K562 (cell line): ENCODE results near the gene CDRT4. TPM values are rescaled to one million over a fixed set of nuclear protein-coding genes. Genes with fewer than 3 reads are reported as not detected.
A peak's percentile ranks its signal among the peaks of the same experiment; 100 is the strongest.

Source experiments
- ATF1 ChIP-seq, 2 experiments: fragments of 450-650 bp in 1 of 2; IDR thresholded peaks; 2 replicates each; pipeline ENCODE4 v1.6.1; 2016; ENCODE audit warnings: missing compliant biosample characterization in 1 of 2, missing genetic modification characterization in 1 of 2
- BMI1 ChIP-seq: fragments of 150-350 bp; IDR thresholded peaks from 2 replicates; pipeline ENCODE4 v1.6.1; 2014; ENCODE audit warnings: low read length
- CREB1 ChIP-seq, 2 experiments: sonication (generic) in 1 of 2; formaldehyde crosslinking in 1 of 2; IDR thresholded peaks; 2 replicates each; pipeline versions ENCODE4 v1.6.1 to v1.8.0; 2012 to 2022; ENCODE audit warnings: inconsistent platforms in 1 of 2, mild to moderate bottlenecking in 1 of 2, missing genetic modification reagents in 1 of 2, moderate library complexity in 1 of 2
- EHMT2 ChIP-seq: fragments of 450-650 bp; IDR thresholded peaks from 2 replicates; pipeline ENCODE4 v1.6.1; 2018; ENCODE audit warnings: antibody characterized with exemption
- ERF ChIP-seq: fragments of 450-650 bp; formaldehyde crosslinking; IDR thresholded peaks from 2 replicates; pipeline ENCODE4 v1.4.0; 2020; ENCODE audit warnings: mild to moderate bottlenecking, mixed read lengths
- FOXK2 ChIP-seq, 2 experiments: fragments of 450-650 bp; IDR thresholded peaks in 1 of 2; conservative IDR thresholded peaks in 1 of 2; 2 replicates each; pipeline ENCODE4 v1.6.1; 2016; ENCODE audit warnings: low read depth in 2 of 2, mild to moderate bottlenecking in 1 of 2
- GTF2F1 ChIP-seq: IDR thresholded peaks from 2 replicates; pipeline ENCODE4 v1.6.1; 2011; ENCODE audit warnings: low read depth, low read length, improper control_type of control experiment
- JUND ChIP-seq, 2 experiments: IDR thresholded peaks; 2 replicates in 1 of 2; 3 replicates in 1 of 2; pipeline ENCODE4 v1.6.1; 2011; ENCODE audit warnings: borderline replicate concordance in 2 of 2, low read depth in 2 of 2, low read length in 2 of 2, improper control_type of control experiment in 1 of 2, missing biosample characterization in 1 of 2, missing genetic modification characterization in 1 of 2, missing genetic modification reagents in 1 of 2
- MAZ ChIP-seq, 2 experiments: fragments of 450-650 bp in 1 of 2; sonication (generic) in 1 of 2; formaldehyde crosslinking; IDR thresholded peaks in 1 of 2; conservative IDR thresholded peaks in 1 of 2; 2 replicates each; pipeline versions ENCODE4 v1.4.0 to v1.5.0; 2020; ENCODE audit warnings: mild to moderate bottlenecking in 1 of 2, missing genetic modification reagents in 1 of 2
- MCM2 ChIP-seq: fragments of 450-650 bp; IDR thresholded peaks from 2 replicates; pipeline ENCODE4 v1.6.1; 2017; ENCODE audit warnings: low read depth, mild to moderate bottlenecking
- MCM3 ChIP-seq: fragments of 450-650 bp; IDR thresholded peaks from 2 replicates; pipeline ENCODE4 v1.6.1; 2016
- MTA1 ChIP-seq: fragments of 450-650 bp; IDR thresholded peaks from 2 replicates; pipeline ENCODE4 v1.6.1; 2017; ENCODE audit warnings: borderline replicate concordance
- POU5F1 ChIP-seq: fragments of 150-350 bp; IDR thresholded peaks from 2 replicates; pipeline ENCODE4 v1.6.1; 2014; ENCODE audit warnings: borderline replicate concordance, low read length, low read depth, mild to moderate bottlenecking; ENCODE audit not compliant: partially characterized antibody
- RAD51 ChIP-seq: fragments of 450-650 bp; IDR thresholded peaks from 2 replicates; pipeline ENCODE4 v1.7.1; 2016; ENCODE audit warnings: low read depth, mild to moderate bottlenecking, borderline replicate concordance
- SAFB ChIP-seq: fragments of 200-400 bp; formaldehyde crosslinking; IDR thresholded peaks from 2 replicates; pipeline ENCODE4 v1.6.1; 2017; ENCODE audit warnings: low read depth, low read length, borderline replicate concordance
- SMARCA4 ChIP-seq: fragments of 450-650 bp; IDR thresholded peaks from 2 replicates; pipeline ENCODE4 v1.6.1; 2016
- TAF1 ChIP-seq: IDR thresholded peaks from 2 replicates; pipeline ENCODE4 v1.6.1; 2011; ENCODE audit warnings: mild to moderate bottlenecking, low read length, moderate library complexity; ENCODE audit not compliant: insufficient read depth, control insufficient read depth, severe bottlenecking; ENCODE audit errors: extremely low read depth
- TARDBP ChIP-seq: fragments of 450-650 bp; IDR thresholded peaks from 2 replicates; pipeline ENCODE4 v1.6.1; 2016
- YY1 ChIP-seq, 3 experiments: IDR thresholded peaks; 2 replicates each; pipeline ENCODE4 v1.6.1; 2011; ENCODE audit warnings: low read length in 2 of 3, mild to moderate bottlenecking in 2 of 3, moderate library complexity in 2 of 3, borderline replicate concordance in 1 of 3, control low read depth in 1 of 3, low read depth in 1 of 3; ENCODE audit not compliant: insufficient read depth in 3 of 3, insufficient replicate concordance in 2 of 3, control insufficient read depth in 1 of 3, insufficient read length in 1 of 3; ENCODE audit errors: extremely low read depth in 1 of 3
- ZBED1 ChIP-seq: IDR thresholded peaks from 2 replicates; pipeline ENCODE4 v1.6.1; 2014
- ZNF41 ChIP-seq: fragments of 250-450 bp; sonication (Bioruptor Pico); conservative IDR thresholded peaks from 2 replicates; pipeline ENCODE4 v1.4.0; 2020; ENCODE audit warnings: mild to moderate bottlenecking
- polyA plus RNA-seq, 8 experiments: library from polyadenylated mRNA; depleted of rRNA in 4 of 8; stranded (reverse) in 5 of 8; unstranded in 3 of 8; fragments of >200 nt; fragmentation: Nextera tagmentation in 2 of 8; fragmentation: Illumina TruSeq in 1 of 8; extraction: Ambion mirVana in 2 of 8; extraction: Trizol in 1 of 8; gene quantifications; 2 replicates each; pipeline versions ENCODE4 v1.2.1 to v1.2.3, GENCODE V29; 2011 to 2014; ENCODE audit warnings: inconsistent platforms in 1 of 8, missing spikeins in 1 of 8
- total RNA-seq, 7 experiments: library from RNA; depleted of rRNA in 6 of 7; stranded (reverse); fragments of >200 nt in 6 of 7; fragmentation: Illumina TruSeq in 2 of 7; extraction: Trizol in 2 of 7; gene quantifications; 2 replicates each; pipeline versions ENCODE4 v1.2.1 to v1.2.3, GENCODE V29; 2011 to 2021; ENCODE audit warnings: low replicate concordance in 1 of 7
- TF ChIP-seq, protein P1 (sequence below), 2 experiments: fragments of 450-650 bp; IDR thresholded peaks; 2 replicates each; pipeline ENCODE4 v1.6.1; 2018; ENCODE audit warnings: mild to moderate bottlenecking in 2 of 2, low read depth in 1 of 2; ENCODE audit not compliant: partially characterized antibody in 2 of 2
- TF ChIP-seq, protein P2 (sequence below): sonication (generic); formaldehyde crosslinking; IDR thresholded peaks from 2 replicates; pipeline ENCODE4 v1.9.0; 2022; ENCODE audit warnings: mild to moderate bottlenecking, missing genetic modification reagents

The CDRT4 gene
- total and polyA plus RNA-seq, 9 of the 15 experiments (the other 6 are each of a cell fraction or from before 2014, with no cell fraction given): 1.7 to 6.4 (median 3.5) TPM

DNA sequence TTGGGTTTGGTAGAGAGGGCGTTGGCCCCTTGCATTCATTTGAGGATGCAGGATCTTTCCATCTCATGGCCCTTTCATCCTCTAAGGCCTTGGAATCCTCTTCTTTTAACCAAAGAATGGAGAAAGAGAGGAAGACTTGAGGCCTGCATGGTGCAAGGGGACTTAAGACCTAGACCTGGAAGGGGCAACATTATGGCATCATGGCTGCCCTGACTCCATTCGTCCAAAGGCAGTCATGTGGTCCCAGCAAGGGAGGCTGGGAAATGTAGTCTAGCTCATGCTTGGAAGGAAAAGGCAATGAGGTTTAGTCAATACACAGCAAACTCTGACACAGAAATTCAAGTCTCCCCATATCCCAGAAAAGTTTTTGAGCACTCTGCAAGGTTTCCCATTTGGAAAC is 30.7 kb upstream of the CDRT4 start (continued):
- TF ChIP-seq, protein P1, sequence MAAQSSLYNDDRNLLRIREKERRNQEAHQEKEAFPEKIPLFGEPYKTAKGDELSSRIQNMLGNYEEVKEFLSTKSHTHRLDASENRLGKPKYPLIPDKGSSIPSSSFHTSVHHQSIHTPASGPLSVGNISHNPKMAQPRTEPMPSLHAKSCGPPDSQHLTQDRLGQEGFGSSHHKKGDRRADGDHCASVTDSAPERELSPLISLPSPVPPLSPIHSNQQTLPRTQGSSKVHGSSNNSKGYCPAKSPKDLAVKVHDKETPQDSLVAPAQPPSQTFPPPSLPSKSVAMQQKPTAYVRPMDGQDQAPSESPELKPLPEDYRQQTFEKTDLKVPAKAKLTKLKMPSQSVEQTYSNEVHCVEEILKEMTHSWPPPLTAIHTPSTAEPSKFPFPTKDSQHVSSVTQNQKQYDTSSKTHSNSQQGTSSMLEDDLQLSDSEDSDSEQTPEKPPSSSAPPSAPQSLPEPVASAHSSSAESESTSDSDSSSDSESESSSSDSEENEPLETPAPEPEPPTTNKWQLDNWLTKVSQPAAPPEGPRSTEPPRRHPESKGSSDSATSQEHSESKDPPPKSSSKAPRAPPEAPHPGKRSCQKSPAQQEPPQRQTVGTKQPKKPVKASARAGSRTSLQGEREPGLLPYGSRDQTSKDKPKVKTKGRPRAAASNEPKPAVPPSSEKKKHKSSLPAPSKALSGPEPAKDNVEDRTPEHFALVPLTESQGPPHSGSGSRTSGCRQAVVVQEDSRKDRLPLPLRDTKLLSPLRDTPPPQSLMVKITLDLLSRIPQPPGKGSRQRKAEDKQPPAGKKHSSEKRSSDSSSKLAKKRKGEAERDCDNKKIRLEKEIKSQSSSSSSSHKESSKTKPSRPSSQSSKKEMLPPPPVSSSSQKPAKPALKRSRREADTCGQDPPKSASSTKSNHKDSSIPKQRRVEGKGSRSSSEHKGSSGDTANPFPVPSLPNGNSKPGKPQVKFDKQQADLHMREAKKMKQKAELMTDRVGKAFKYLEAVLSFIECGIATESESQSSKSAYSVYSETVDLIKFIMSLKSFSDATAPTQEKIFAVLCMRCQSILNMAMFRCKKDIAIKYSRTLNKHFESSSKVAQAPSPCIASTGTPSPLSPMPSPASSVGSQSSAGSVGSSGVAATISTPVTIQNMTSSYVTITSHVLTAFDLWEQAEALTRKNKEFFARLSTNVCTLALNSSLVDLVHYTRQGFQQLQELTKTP (IDR thresholded peaks at IDR 0.05; ENCODE audit: low read depth in 1 of 2, partially characterized antibody in 2 of 2): no peak
- TF ChIP-seq MTA1: no peak
- TF ChIP-seq BMI1: no peak
- no peak for TF ChIP-seq MAZ (CRISPR knock-in tag; conservative IDR thresholded peaks at IDR 0.05 in 1 of 2, IDR thresholded peaks at IDR 0.05 in 1 of 2)
- no peak for TF ChIP-seq CREB1 (IDR thresholded peaks at IDR 0.05)
- no peak for TF ChIP-seq CREB1 (CRISPR knock-in tag; IDR thresholded peaks at IDR 0.05)
- no peak for TF ChIP-seq MCM2
- TF ChIP-seq ZBED1: no peak
- peak; percentile 88 for TF ChIP-seq EHMT2
- TF ChIP-seq GTF2F1: no peak
- TF ChIP-seq FOXK2 (conservative IDR thresholded peaks at IDR 0.05 in 1 of 2, IDR thresholded peaks at IDR 0.05 in 1 of 2; ENCODE audit: low read depth in 2 of 2): no peak
- no peak for TF ChIP-seq ATF1 (CRISPR knock-in tag; IDR thresholded peaks at IDR 0.05)
- TF ChIP-seq ATF1 (tag; IDR thresholded peaks at IDR 0.05): no peak
- no peak for TF ChIP-seq SAFB
- TF ChIP-seq SMARCA4: no peak
- TF ChIP-seq MCM3: no peak
- TF ChIP-seq ERF (CRISPR knock-in tag): no peak
- no peak for TF ChIP-seq POU5F1
- TF ChIP-seq ZNF41: no peak
- TF ChIP-seq TAF1: no peak
- TF ChIP-seq RAD51: peak; percentile 76
- TF ChIP-seq TARDBP: no peak
- TF ChIP-seq JUND (IDR thresholded peaks at IDR 0.05; ENCODE audit: borderline replicate concordance, low read depth, low read length): 0 out of 2 replicates have a peak, but pooled peaks have one; percentile 16
- no peak for TF ChIP-seq JUND (tag; IDR thresholded peaks at IDR 0.05; ENCODE audit: borderline replicate concordance, low read depth, low read length)
- TF ChIP-seq, protein P2, sequence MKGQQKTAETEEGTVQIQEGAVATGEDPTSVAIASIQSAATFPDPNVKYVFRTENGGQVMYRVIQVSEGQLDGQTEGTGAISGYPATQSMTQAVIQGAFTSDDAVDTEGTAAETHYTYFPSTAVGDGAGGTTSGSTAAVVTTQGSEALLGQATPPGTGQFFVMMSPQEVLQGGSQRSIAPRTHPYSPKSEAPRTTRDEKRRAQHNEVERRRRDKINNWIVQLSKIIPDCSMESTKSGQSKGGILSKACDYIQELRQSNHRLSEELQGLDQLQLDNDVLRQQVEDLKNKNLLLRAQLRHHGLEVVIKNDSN (CRISPR knock-in tag): peak; percentile 91
- peak in 2 of 3 experiments; percentile 52 to 89 for TF ChIP-seq YY1 (IDR thresholded peaks at IDR 0.05; ENCODE audit: borderline replicate concordance in 1 of 3, control insufficient read depth in 1 of 3, extremely low read depth in 1 of 3, insufficient read depth in 3 of 3, insufficient read length in 1 of 3, insufficient replicate concordance in 2 of 3, low read depth in 1 of 3, low read length in 2 of 3)
